Body of pancreas (tissue), 4 donors: Measurements from ENCODE around the gene ADGRV1.

Experiments
- POLR2A ChIP-seq, 3 donors: fragments of 450-650 bp; IDR thresholded peaks; one replicate each; pipeline ENCODE4 v1.6.1; 2016; ENCODE audit warnings: antibody characterized with exemption in 3 of 3, mild to moderate bottlenecking in 2 of 3
- TF ChIP-seq, protein P1 (sequence below), 7 experiments: fragments of 450-650 bp in 4 of 7; fragments of 200-600 bp in 3 of 7; sonication (generic) in 3 of 7; IDR thresholded peaks; one replicate each; pipeline ENCODE4 v1.5.1; 2016 to 2019; ENCODE audit warnings: antibody characterized with exemption in 7 of 7

DNA sequence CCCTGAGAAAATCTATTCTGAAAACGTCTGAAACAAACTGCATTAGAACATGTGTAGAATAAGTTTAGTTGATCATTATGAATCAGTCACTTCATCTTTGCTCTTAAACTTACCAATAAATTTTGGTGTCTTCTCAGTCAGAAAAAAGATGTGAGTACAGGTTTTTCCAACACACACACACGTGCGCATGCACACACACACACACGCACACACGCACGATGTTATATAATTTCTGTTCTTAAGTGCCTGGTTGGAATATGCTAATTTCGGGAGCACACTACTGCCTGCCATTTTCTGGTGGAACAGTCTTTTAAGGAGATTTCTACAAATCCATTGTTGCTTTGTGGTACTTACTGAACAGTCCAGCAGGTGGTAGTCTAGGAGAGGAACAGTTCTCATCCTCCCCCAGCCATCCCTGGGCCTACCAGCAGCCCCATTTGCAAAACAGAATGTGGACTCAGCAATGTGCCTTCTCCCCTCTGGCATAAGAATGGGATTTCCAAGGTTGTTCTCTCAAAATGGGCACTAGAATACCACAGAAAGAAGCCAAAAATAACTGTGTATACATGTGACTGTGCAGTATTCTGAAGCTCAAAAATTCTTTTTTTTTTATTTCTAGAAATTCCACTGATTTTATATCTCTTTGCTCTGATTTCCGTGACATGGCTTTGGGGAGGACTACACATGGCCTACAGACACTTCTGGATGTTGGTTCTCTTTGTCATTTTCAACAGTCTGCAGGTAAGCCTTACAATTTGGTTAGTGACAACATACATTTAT lies 543.2 kb downstream of the ADGRV1 start:
- TF ChIP-seq, protein P1, sequence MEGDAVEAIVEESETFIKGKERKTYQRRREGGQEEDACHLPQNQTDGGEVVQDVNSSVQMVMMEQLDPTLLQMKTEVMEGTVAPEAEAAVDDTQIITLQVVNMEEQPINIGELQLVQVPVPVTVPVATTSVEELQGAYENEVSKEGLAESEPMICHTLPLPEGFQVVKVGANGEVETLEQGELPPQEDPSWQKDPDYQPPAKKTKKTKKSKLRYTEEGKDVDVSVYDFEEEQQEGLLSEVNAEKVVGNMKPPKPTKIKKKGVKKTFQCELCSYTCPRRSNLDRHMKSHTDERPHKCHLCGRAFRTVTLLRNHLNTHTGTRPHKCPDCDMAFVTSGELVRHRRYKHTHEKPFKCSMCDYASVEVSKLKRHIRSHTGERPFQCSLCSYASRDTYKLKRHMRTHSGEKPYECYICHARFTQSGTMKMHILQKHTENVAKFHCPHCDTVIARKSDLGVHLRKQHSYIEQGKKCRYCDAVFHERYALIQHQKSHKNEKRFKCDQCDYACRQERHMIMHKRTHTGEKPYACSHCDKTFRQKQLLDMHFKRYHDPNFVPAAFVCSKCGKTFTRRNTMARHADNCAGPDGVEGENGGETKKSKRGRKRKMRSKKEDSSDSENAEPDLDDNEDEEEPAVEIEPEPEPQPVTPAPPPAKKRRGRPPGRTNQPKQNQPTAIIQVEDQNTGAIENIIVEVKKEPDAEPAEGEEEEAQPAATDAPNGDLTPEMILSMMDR (IDR thresholded peaks at IDR 0.05): peak; percentile 24 to 91 (median 83)
- TF ChIP-seq POLR2A (IDR thresholded peaks at IDR 0.05): no peak
